Occipital lobe (tissue), 2 donors: ENCODE measurements around the gene RBM42. TPM values are rescaled to one million over a fixed set of nuclear protein-coding genes. Genes with fewer than 3 reads are reported as not detected.
"Not testable (repeated sequence)": the region's sequence is repeated elsewhere in the genome, so short reads cannot be mapped to it uniquely, and the experiment has no call there.

Experiments
- DNase-seq: peaks from one replicate; lab custom pipeline; 2025; lab: John Stamatoyannopoulos, UW
- total RNA-seq: library from RNA; depleted of rRNA; stranded (reverse); fragments of >200 nt; gene quantifications from one replicate; pipeline ENCODE4 v1.2.3, GENCODE V29; 2014

The RBM42 gene
- total RNA-seq, 1 donor from 2014 or later: 16.7 TPM

DNA sequence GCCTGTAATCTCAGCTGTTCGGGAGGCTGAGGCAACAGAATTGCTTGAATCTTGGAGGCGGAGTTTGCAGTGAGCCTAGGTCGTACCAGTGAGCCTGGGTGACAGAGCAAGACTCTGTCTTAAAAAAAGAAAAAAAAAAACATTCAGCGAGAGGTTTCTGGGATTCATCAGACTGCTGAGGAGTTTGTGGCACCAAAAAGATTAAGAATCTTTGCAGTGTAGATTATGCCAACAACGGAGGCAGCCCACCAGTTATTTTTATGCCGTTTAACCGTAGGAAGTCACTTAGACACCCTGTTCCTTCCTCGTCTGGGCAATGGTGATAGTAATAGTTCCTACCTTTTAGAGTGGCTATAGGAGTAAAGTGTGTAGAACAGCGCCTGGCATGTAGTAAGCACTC, 21.7 kb downstream of the RBM42 start:
- DNase-seq: no peak

DNA sequence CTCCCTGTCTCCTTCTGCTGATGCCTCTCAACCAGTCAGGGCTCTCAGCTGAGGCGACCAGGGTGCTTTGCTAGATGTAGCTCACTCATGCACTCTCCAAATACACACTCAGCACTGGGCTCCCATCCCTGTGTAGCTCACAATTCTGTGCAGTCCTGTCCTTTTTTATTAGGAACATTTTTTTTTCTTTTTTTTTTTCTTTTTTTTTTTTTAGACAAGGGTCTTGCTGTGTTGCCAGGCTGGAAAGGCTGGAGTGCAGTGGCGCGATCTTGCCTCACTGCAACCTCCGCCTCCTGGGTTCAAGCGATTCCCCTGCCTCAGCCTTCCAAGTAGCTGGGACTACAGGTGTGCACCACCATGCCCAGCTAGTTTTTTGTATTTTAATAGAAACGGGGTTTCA, 26.0 kb downstream of the RBM42 start:
- not testable (repeated sequence) for DNase-seq

DNA sequence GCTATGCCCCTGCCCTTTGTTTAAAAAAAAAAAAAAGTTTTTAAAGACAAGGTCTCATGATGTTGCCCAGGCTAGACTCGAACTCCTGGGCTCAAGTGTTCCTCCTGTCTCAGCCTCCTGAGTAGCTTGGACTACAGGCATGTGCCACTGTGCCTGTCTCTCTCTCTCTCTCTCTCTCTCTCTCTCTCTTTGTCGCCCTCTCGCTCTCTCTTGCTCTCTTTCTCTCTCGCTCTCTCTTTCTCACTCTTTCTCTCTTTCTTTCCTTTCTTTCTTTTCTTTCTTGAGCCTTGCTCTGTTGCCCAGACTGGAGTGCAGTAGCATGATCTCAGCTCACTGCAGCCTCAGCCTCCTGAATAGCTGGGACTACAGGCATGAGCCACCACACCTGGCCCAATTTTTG, 26.8 kb downstream of the RBM42 start:
- DNase-seq: no peak

DNA sequence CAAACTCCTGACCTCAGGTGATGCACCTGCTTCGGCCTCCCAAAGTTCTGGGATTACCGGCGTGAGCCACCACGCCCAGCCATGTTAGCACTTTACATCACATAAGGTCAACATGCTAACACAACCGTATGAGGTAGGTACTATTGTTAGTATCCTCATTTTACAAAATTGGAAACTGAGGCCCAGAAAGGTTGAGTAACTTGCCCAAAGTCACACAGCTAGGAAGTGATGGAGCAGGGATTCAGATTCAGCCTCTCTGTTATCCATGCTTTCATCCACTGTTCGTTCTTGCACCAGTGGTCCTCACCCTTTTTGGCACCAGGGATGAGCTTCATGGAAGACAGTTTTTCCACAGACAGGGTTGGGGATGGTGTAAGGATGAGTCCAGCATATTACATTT, 27.9 kb downstream of the RBM42 start:
- no peak for DNase-seq

DNA sequence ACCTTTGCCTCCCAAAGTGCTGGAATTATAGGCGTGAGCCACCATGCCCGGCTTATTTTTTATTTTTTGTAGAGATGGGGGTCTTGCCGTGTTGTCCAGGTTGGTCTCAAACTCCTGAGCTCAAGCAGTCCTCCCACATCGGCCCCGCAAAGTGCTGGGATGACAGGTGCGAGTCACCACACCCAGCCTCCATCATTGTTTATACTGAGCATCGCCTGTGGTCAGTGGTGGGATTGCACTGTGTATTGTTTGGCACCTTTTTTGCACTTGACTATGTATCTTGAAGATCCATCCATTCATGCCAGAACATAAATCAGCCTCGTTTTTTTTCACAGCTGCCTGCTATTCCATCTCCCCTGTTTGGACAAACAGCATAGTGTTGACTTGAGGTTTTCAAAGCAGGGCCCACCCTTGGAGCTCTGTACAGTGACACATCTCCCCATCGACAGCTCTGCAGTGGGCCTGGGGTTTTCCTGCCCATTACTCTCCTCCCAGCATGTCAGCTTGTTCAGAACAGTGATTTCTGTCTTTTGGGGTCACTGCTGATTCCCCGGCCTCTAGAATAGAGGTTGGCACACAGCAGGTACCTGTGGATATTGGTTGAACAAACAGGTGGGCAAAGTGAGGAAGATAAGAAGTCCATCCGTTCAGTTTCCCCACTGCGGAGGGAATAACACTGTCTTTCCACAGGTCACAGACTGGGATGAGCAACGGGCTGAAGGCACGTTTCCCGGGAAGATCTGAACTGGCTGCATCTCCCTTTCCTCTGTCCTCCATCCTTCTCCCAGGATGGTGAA, 29.3 kb downstream of the RBM42 start:
- no peak for DNase-seq

DNA sequence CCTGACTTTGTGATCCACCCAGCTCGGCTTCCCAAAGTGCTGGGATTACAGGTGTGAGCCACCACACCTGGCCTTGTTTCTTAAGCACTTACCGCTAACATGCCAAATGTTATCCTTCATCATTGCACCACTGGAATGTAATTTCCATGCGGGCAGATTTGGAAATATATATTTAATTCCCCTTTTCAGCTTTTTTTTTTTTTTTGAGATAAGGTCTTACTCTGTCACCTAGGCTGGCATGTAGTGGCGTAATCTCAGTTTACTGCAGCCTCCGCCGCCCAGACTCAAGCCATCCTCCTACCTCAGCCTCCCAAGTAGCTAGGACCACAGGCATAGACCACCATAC, 33.1 kb downstream of the RBM42 start:
- DNase-seq: no peak

DNA sequence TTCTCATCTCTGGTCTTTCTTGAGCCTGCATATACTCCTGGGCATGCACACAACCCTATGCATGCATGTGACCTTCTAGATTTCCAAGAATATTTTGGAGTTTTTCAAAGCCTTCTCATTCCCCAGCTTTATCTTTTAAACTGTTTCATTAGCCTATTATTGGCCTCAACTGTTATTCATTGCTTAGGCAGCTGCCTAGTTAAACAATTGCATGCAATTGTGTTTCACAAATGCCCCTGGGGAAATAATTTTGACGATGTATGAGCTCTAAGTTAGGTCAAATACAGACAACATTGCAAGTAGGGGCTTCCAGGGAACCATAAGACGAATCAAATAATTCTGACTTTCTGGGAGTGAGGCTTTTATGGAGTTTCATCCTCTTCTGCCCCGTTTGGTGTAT, 35.1 kb downstream of the RBM42 start:
- no peak for DNase-seq

DNA sequence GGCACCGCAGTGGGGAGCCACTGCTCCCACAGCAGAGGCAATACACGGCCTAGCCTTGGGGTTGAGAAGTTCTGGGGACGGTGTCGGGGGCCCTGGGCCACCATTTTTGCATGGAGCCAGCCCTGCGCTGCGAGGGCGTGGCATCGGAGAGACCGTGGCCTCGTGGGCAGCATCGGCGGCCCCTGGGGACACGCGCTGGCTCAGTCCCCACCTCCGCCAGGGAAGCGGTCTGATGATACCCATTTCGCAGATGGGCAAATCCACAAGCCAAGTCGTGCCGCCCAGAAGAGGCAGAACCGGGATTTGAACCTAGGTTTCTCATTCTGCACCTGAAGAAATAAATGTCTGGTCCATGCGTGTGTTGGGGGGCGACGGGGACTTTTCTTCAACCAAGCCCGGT, 36.3 kb downstream of the RBM42 start:
- no peak for DNase-seq

DNA sequence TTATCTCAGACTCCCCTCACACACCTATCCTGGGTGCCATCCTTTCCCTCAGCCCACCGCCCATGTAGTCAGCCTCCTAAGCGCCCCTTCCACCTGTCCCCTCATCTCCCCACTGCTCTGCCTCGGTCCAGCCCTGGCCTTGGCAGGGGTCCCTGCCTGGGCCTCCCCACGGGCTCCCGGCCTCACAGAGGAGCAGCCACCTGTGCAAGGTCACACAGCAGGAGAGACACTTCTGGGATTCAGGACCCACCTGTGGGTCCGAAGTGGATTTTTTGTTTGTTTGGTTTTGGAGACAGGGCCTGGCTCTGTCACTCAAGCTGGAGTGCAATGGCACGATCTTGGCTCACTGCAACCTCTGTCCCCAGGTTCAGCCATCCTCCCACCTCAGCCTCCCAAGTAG, 36.8 kb downstream of the RBM42 start:
- no peak for DNase-seq

DNA sequence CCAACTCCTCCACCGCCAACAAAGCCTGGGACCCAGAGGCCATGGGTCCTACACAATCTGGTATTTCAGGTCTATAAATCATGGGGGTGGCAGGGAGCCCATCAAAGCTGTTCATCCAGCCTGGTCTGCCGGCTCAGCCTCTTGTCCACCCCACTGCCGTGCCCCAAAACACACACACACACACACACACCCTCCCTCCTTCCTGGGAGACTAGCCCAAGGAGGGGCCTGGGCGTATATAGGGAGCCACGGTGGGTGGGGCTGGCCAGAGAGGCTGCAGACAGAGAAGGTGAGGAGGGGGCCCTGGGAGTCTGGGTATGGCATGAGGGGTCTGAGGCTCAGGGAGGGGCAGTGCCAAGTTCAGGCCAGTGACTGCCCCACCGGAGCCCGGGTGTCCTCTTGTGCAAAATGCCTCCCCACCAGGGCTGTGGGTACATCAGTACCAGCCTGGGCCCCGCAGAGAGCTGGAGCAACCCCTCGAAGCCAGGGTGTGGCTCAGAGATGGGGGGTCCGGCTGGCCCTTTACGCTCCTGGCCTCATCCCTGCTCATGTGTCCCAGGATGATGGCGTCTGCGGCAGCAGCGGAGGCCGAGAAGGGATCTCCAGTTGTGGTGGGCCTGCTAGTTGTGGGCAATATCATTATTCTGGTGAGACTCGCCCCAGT, 37.5 kb downstream of the RBM42 start, which contains the start of gene UPK1A:
TSS of gene UPK1A (plus strand) at position 267 of the 663 bp plus-strand sequence. CDS start at position 563, 296 bp downstream.
- no peak for DNase-seq

DNA sequence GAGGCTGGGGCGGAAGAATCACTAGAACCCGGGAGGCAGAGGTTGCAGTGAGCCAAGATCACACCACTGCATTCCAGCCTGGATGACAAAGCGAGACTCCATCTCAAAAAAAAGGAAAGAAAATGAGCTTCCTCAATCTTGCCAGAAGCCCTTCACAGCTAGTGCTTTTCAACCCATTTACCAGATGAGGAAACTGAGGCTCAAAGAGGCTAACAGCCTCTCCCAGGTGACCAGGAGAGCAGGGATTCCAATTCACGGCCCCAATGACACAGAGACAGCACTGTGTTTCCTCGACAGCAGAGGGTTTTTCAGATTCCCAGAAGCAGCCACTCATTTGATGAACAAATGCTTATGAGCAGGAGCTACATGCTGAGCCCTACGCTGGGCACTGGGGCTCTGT, 40.7 kb downstream of the RBM42 start:
- no peak for DNase-seq

DNA sequence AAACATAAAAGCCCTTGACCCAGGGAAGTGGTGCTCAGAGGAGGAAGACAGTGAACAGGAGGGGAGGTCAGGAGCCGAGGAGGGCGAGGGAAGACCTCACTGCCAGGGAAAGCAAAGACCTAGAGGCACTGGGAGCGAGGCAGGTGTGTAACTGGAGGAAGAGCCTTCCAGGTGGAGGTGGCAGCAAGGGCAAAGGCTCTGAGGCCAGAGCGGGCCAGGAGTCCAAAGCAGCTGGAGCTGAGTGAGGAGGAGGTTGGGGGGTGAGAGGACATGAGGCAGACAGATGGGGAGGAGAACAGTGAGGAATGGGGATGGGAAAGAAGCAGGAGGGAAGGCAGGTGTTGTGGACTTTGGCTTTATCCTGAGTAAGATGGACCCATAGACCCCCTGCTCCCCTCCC, 41.1 kb downstream of the RBM42 start:
- DNase-seq: no peak

DNA sequence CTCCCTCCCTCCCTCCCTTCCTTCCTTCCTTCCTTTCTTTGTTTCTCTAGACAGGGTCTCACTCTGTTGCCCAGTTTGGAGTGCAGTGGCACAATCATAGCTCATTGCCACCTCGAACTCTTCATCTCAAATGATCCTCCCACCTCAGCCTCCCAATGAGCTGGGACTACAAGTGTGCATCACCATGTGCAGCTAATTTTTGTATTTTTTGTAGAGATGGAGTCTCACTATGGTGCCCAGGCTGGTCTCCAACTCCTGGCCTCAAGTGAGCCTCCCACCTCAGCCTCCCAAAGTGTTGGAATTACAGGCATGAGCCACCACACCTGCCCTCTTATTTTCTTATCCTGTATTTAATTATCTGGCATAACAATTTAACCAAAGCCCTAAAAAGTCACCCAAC, 41.9 kb downstream of the RBM42 start:
- DNase-seq: no peak

DNA sequence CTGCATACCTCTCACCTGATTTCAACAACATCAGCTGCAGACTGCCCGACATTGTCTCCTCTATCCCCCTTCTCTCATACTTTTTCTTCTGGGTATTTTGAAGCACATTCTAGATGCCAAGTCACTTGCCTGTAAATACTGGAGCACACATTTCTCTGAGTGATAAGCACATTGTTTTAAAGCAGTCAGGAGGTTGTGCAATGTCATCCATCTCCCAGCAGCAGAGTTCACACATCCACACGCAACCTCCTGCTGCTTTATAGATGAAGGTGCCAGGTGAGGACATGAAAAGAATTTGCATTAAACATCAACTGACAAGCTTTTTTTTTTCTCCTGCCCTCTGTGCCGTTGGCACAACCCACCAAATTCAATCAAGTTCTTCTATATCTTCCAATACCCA, 43.0 kb downstream of the RBM42 start:
- DNase-seq: no peak

DNA sequence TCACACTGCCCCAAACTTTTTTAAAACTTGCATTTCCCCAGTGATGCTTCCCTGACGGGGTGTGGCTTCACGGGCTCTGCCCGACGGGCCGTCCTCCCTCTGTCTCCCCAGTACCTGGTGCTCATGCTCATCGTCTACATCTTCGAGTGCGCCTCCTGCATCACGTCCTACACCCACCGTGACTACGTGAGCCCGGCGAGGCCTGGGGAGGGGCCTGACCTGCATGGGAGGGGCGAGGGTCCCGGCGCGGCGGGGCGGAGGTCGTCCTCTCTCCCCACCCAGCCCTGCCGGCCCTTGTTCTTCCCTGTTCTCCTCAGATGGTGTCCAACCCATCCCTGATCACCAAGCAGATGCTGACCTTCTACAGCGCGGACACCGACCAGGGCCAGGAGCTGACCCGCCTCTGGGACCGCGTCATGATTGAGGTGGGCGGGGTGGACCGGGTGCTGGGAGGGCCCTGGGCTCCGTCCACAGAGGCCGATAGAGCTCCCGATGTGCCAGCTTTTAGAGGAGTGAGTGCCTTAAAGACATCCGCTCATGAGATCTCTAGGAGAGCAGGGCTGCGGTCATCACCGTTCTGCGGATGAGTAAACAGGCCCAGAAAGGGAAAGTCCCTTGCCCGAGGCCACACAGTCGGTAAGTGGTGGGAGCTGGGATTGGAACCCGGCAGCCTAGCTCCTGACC, 44.4 kb downstream of the RBM42 start:
- no peak for DNase-seq

DNA sequence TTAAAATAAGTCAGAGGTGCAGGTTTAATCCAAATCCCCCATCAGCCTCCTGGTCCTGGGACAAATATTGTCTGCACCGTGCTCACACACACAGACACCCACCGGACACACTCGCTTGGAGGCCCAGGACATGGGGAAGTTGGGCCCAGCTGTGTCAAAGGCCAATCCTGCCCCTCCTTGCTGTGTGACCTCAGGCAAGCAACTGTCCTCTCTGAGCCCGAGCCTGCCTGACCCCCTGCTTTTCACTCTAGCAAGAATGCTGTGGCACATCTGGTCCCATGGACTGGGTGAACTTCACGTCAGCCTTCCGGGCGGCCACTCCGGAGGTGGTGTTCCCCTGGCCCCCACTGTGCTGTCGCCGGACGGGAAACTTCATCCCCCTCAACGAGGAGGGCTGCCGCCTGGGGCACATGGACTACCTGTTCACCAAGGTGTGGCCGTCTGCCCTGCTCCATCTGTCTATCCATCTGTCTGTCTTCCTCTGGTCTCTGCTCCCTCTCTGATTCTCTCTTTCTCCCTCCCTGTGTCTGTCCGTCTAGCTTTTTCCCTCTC, 46.8 kb downstream of the RBM42 start:
- DNase-seq: no peak

Other genes starting within 250 kb of the RBM42 start
- gene FFAR2, start 180.8 kb upstream of the RBM42 start, total RNA-seq: 0.16 TPM
- gene KRTDAP, start 138.6 kb upstream of the RBM42 start, total RNA-seq: not detected
- gene DMKN, start 115.4 kb upstream of the RBM42 start, total RNA-seq: 0.94 TPM
- gene SBSN, start 100.7 kb upstream of the RBM42 start, total RNA-seq: not detected
- gene GAPDHS, start 95.6 kb upstream of the RBM42 start, total RNA-seq: not detected
- 37.4 TPM for gene TMEM147, start 83.4 kb upstream of the RBM42 start, total RNA-seq
- gene ATP4A, start 65.4 kb upstream of the RBM42 start, total RNA-seq: not detected
- gene PMIS2, start 42.9 kb upstream of the RBM42 start, total RNA-seq: not detected
- 6.4 TPM for gene HAUS5, start 16.3 kb upstream of the RBM42 start, total RNA-seq
- 1.1 TPM for gene ETV2, start 12.7 kb downstream of the RBM42 start, total RNA-seq
- gene COX6B1, start 19.3 kb downstream of the RBM42 start, total RNA-seq: 119 TPM
- not detected for gene UPK1A, start 37.5 kb downstream of the RBM42 start, total RNA-seq
- not detected for gene ZBTB32, start 75.5 kb downstream of the RBM42 start, total RNA-seq
- 3.0 TPM for gene KMT2B, start 89.0 kb downstream of the RBM42 start, total RNA-seq
- gene IGFLR1, start 113.4 kb downstream of the RBM42 start, total RNA-seq: 0.47 TPM
- gene U2AF1L4, start 116.4 kb downstream of the RBM42 start, total RNA-seq: 8.7 TPM
- 7.2 TPM for gene PSENEN, start 116.6 kb downstream of the RBM42 start, total RNA-seq
- gene LIN37, start 119.5 kb downstream of the RBM42 start, total RNA-seq: 8.3 TPM
- 0.31 TPM for gene HSPB6, start 128.0 kb downstream of the RBM42 start, total RNA-seq
- 1.9 TPM for gene PROSER3, start 129.1 kb downstream of the RBM42 start, total RNA-seq
- gene ARHGAP33, start 146.5 kb downstream of the RBM42 start, total RNA-seq: 85.5 TPM
- gene PRODH2, start 183.8 kb downstream of the RBM42 start, total RNA-seq: not detected
- 1.2 TPM for gene NPHS1, start 223.5 kb downstream of the RBM42 start, total RNA-seq
- 0.94 TPM for gene KIRREL2, start 227.9 kb downstream of the RBM42 start, total RNA-seq
- gene APLP1, start 239.5 kb downstream of the RBM42 start, total RNA-seq: 179 TPM